ENCODE data around the gene SMAD6.
A peak's percentile ranks its signal among the peaks of the same experiment; 100 is the strongest.

SMAD6 gene

DNA sequence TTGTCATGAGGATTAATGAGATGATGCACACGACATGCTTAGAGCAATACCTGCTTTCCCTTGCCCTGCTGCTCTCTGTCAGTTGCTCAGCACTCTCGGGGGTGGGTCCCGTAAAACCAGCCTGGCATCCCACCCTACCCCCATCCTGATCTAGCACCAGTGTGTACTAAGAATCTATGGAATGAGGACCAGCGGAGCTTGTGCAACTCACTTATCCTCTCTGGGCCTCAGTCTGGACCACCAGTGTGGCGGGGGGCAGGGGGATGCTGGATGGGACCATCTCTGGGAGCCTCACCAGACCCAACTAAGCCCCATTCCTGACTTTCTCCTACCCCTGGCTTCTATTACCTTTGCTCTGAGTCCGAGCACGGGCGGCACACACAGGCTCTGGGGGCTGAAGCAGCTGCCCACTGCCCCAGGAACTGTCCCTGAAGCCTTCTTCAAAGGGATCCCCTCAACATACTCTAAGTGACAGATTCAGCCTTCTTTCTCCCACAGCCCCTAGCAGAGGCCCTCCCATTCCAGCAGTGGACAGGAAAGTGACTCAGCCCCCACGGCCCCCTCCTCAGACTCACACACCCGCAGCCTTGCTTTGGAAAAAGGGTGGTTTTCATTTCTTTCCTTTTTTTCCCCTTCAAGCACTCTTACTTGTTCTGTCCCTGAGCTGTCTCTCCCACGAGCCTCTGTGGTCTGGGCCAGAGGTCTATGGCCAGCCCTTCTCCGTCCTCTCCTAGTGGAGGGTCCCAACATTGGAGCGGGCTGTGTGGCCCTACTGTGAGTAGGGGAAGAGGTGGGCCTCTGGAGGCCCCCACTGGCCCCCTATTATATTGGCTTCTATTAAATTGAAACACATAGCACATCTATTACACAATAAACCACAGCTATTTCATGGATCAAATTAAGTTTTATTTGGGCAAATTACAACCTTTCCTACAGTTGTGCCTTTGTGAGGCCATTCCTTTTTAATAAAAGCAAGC is 100.3 kb downstream of the SMAD6 start:
- Mint-ChIP-seq H3K4me1 (no peaks in the 10 kb centered on the region), H3K27ac (no peak overlapping the region), H3K4me3 (no peak overlapping the region), H3K27me3 (no peaks in the 10 kb centered on the region), H3K9me3 (no peaks in the 10 kb centered on the region), H3K36me3 (no peaks in the 10 kb centered on the region)

DNA sequence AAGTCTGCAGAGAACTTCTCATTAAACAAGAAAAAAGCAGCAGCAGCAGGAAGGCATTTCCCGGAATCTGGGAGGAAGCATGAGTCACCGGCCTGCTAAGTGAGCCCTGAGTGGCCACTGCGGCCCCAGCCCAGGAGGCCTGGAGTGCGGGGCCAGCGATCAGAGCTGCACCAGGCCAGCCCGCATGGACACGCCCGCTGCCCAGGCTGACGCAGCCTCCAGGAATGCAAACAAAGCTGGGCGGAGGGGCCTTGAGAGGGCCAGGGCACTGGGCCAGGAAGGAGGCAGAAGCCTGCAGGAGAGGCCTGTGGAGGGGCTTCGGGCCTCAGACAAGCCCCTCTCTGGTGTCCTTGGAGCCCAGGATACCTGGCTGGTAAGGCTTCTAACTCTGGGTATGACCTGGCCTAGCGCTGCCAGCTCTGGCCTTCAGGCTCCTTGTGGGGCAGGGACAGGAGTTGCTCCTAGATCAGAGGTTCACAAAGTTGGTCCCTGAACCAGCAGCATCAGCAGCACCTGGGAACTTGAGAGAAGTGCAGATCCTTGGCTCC is 101.2 kb downstream of the SMAD6 start:
- H3K4me3 Mint-ChIP-seq: no peak overlapping the region

DNA sequence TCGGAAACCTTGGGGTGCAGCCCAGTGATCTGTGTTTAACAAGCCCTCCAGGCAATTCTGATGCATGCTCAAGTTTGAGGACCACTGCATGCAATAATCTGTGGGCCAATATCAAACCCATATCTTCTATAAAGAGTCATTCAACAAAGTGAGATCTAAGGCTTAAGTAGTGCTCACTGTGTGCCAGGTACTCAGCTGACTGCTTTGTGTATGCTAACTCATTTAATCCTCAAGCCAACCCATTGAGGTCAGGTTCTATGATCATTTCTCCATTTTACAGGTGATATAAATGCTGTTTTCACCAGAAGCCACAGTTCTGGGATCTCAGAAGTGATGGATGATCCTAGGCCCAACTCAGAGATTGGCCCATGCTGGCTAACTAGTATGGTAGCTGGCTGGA is 101.7 kb downstream of the SMAD6 start:
- H3K4me1 Mint-ChIP-seq: no peaks in the 10 kb centered on the region
- no peaks in the 10 kb centered on the region for H3K36me3 Mint-ChIP-seq

More for the DNA sequence above, 101.2 kb downstream of the SMAD6 start:
- H3K9me3 Mint-ChIP-seq: no peaks in the 10 kb centered on the region
- no peaks in the 10 kb centered on the region for H3K36me3 Mint-ChIP-seq
- no peak overlapping the region for H3K27ac Mint-ChIP-seq
- H3K4me1 Mint-ChIP-seq: no peaks in the 10 kb centered on the region
- no peaks in the 10 kb centered on the region for H3K27me3 Mint-ChIP-seq

DNA sequence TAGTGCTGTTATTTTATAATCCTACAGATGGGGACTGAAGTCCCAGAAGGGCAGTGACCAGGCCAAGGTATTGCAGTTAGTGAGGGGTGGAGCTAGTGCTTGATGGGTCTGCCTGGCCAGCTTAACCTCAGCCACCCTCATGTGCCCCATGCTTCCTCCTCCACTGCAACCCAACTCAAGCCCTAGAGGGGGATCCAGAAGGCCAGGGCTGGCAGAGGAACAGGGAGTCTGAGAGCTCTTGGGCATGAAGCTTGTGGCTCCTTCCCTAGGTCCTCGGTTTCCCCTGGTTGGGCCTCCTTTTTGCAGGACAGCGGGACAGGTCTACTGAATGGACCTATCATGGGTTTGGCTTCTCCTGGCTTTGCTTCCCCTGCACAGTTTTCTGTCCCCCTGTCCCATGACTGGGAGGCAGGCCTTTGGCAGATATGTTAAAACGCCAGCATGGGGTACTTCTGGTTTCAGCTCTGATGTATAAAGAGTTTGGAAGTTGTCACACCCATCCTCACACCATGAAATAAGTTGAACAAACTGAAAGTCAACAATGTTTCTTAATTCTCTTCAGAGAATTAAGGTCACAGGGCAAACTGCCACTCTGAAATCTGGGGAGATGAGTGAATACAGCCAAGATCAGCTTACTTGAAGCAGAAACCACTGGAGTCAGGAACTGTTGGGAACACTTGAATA is 103.3 kb downstream of the SMAD6 start:
- Mint-ChIP-seq H3K9me3 (no peaks in the 10 kb centered on the region), H3K4me3 (no peak overlapping the region), H3K27me3 (no peaks in the 10 kb centered on the region), H3K36me3 (no peaks in the 10 kb centered on the region), H3K4me1 (no peaks in the 10 kb centered on the region), H3K27ac (no peak overlapping the region)

More for the DNA sequence above, 101.7 kb downstream of the SMAD6 start:
- Mint-ChIP-seq H3K27me3 (no peaks in the 10 kb centered on the region), H3K27ac (no peak overlapping the region), H3K9me3 (no peaks in the 10 kb centered on the region), H3K4me3 (no peak overlapping the region)

DNA sequence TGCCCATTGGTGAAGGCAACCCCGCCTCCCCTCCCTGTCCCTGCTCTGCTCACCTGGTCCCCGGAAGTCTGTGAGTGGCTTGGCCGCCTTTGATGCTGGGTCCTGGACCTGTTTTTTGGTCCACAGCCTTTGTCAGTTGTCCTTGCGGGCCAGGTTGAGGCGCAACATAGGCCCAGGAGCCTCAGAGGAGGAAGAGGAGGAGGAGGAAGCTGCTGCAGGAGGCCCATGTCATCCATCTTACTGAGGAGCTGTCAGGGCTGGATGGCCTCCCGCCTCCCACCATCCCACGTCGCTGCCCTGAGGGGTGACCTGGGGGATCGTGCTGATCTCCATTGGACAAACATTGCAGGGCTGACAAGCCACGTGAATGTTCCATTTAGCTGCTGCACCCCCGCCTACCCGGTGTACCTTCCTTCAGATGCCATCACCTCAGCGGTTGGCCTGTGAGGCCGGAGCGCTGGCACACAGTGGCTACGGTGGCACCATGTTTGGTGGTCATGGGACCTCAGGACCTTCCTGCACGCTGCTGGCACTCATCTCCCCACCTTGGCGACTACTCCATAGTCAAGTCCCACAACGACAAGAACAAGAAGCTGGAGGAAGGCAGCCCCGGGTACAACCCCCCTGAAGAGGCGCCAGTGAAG is 106.3 kb downstream of the SMAD6 start:
- no peaks in the 10 kb centered on the region for H3K27me3 Mint-ChIP-seq
- no peaks in the 10 kb centered on the region for H3K9me3 Mint-ChIP-seq
- H3K4me3 Mint-ChIP-seq: no peak overlapping the region
- H3K36me3 Mint-ChIP-seq: no peaks in the 10 kb centered on the region
- H3K27ac Mint-ChIP-seq: no peak overlapping the region
- no peaks in the 10 kb centered on the region for H3K4me1 Mint-ChIP-seq

DNA sequence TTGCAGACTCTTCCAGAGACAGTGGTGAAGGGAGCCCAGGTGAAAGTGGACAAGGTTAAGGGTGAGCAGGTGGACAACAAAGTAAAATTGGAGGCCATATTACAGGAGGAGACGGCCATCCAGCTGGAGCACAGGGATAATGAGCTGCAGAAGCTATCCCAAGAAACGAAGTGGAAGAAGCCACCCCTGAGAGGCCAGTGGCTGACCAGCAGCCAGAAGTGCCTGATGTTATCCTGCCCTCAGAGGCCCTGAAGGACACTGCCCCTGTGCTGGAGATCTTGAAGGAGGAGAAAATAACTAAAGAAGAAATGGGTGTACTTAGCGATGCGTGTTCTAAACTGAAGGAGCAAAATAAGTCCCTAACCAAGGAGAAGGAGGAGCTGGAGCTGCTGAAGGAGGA is 107.6 kb downstream of the SMAD6 start:
- Mint-ChIP-seq H3K4me1 (no peaks in the 10 kb centered on the region), H3K27ac (no peak overlapping the region), H3K27me3 (peaks cover 2% of the 10 kb centered on the region), H3K4me3 (no peak overlapping the region), H3K36me3 (no peaks in the 10 kb centered on the region), H3K9me3 (no peaks in the 10 kb centered on the region)

DNA sequence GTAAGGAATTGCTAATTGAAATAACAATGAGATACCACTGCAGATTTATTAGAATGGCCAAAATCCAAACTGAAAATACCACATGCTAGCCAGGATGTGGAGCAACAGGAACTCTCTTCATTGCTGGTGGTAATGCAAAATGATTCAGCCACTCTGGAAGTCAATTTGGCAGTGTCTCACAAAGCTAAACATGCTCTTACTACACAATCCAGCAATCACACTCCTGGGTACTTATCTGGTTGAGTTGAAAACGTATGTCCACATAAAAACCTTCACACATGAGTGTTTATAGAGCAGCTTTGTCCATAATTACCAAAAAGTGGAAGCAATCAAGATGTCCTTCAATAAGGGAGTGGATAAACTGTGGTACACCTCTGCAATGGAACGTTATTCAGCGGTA is 113.3 kb downstream of the SMAD6 start:
- Mint-ChIP-seq H3K9me3 (no peaks in the 10 kb centered on the region), H3K4me3 (no peak overlapping the region), H3K27ac (no peak overlapping the region), H3K4me1 (no peaks in the 10 kb centered on the region), H3K36me3 (no peaks in the 10 kb centered on the region), H3K27me3 (peaks cover 2% of the 10 kb centered on the region)

DNA sequence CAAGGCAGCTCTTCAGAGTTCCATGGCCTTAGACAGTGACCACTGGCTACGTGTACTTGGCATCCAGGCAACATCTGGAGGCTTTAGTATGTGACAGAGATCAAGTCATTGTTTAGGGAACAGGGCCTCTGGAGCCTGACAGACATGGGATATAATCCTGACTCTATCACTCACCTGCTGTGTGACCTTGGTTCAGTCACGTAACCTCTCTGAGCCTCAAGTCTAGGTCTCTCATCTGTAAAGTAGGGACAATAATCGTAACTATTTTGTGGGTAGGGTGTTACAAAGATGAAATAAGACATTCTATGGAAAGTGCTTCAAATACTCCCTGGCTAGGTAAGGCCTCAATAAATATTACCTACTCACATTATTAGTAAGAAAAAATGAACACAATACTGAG is 114.2 kb downstream of the SMAD6 start:
- Mint-ChIP-seq H3K9me3 (no peaks in the 10 kb centered on the region), H3K27me3 (peaks cover 2% of the 10 kb centered on the region), H3K4me1 (no peaks in the 10 kb centered on the region), H3K4me3 (no peak overlapping the region), H3K27ac (no peak overlapping the region), H3K36me3 (no peaks in the 10 kb centered on the region)

DNA sequence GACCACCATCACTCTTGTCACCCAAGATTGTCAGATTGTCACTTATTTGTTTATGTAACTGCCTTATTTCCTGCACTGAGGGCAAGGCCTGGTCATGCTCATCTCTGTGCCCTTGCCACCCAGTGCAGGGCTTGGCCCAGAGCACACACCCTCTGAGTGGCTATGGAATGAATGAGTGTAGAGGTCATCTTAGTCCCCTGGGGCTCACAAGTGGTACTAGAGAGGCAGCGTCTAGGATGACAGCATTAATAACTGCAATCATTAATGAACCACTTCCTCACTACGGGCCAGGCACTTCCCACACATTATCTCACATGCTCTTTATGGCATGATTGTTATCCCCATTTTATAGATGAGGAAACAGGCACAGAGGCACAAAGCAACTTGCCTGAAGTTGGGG is 117.0 kb downstream of the SMAD6 start:
- Mint-ChIP-seq H3K27me3 (no peaks in the 10 kb centered on the region), H3K27ac (no peak overlapping the region), H3K36me3 (no peaks in the 10 kb centered on the region), H3K9me3 (no peaks in the 10 kb centered on the region), H3K4me1 (no peaks in the 10 kb centered on the region), H3K4me3 (no peak overlapping the region)

DNA sequence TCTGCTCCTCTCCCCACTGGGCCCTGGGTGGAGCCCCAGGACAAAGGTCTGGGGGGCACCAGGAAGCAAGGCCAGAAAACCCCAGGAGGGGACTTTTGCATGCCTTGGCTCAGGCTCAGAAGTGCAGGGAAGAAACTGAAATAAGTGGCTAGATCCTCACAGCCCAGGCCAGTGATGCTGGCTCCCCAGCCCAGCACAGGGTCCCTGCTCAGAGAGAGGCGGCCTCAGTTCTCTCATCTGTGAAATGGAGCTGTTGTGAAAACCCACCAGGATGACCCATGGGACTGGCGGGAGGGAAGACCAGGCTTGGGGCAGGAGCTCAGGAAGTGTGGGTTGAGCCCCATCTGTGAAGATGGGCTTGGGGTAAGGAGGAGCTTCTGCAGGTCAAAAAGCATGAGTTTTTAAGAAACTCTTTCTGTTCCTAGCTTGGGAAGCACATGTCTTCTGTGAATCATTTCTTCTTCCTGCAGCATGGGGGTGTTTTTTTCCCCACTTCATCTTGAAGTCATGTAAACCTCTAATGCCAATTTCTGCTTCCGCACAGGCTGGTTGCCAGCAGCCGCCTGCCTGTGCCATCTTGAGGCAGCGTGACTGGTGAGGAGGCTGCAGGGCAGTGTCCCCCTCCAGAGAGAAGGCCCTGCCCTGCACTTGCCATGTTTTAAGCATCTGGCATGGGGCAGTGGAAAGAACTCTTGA is 118.6 kb downstream of the SMAD6 start:
- Mint-ChIP-seq H3K36me3 (no peaks in the 10 kb centered on the region), H3K9me3 (no peaks in the 10 kb centered on the region), H3K4me3 (no peak overlapping the region), H3K4me1 (no peaks in the 10 kb centered on the region), H3K27ac (no peak overlapping the region), H3K27me3 (no peaks in the 10 kb centered on the region)

DNA sequence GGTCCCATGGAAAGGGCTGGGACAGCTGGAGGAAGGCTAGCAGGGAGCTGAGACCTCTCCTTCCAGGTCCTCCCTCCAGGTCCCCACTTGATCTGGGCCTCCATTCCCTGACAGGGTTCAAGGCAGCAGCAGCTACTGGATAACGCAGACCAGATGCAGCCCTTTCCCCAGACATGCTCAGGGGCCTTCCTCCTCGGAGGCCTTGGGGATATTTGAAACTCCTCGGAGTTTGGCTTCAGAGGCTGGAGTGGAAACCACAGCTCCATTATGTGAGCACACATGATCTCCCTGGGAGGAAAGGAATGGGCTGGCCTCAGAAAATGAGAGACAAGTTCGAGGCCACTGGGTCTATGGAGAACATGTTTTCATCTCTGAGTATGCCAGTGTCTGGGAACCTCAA is 119.3 kb downstream of the SMAD6 start:
- no peaks in the 10 kb centered on the region for H3K9me3 Mint-ChIP-seq
- no peaks in the 10 kb centered on the region for H3K4me1 Mint-ChIP-seq
- H3K27ac Mint-ChIP-seq: no peak overlapping the region
- H3K36me3 Mint-ChIP-seq: no peaks in the 10 kb centered on the region
- H3K27me3 Mint-ChIP-seq: no peaks in the 10 kb centered on the region
- H3K4me3 Mint-ChIP-seq: no peak overlapping the region

DNA sequence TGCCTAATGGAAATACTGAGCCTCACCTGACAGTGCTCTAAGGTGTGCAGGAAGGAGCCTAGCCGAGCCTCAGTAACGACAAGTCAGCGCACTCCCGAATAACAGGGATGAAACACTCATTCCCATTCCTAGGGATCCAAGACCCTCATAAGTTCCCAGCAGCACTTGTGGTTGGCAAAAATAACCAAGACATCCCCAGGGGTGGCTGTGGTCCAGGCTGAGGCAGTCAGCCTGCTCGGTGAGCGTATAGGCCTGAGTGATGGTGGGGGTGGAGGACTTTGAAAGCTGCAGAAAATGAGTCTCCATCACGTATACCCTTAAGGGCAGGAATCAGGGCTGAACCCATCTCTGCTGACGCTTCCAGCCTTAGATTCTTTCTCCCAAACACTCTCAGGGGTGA is 120.1 kb downstream of the SMAD6 start:
- H3K4me1 Mint-ChIP-seq: no peaks in the 10 kb centered on the region
- H3K27ac Mint-ChIP-seq: no peak overlapping the region
- no peaks in the 10 kb centered on the region for H3K27me3 Mint-ChIP-seq
- H3K9me3 Mint-ChIP-seq: no peaks in the 10 kb centered on the region
- no peak overlapping the region for H3K4me3 Mint-ChIP-seq
- H3K36me3 Mint-ChIP-seq: no peaks in the 10 kb centered on the region

DNA sequence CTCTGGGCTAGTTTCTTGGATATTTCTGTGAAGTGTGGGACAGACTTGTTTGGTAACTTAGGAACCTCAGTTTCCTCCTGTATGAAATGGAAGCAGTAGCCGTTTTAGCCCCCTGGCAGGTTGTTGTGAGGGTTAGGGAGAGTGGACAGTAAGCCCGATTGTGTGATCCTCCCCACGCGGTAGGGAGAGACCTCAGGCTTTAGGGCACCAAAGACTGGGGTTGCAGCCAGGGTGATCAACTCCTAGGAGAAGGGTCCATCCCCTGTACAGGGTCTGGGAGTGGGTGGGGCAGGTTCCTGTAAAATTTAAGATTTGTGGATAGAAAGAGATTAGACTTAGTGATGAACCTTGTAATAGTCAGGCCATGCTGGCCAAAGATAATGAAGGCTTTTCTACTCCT is 120.5 kb downstream of the SMAD6 start:
- Mint-ChIP-seq H3K36me3 (no peaks in the 10 kb centered on the region), H3K4me3 (no peak overlapping the region), H3K27ac (no peak overlapping the region), H3K4me1 (no peaks in the 10 kb centered on the region), H3K9me3 (no peaks in the 10 kb centered on the region), H3K27me3 (no peaks in the 10 kb centered on the region)

DNA sequence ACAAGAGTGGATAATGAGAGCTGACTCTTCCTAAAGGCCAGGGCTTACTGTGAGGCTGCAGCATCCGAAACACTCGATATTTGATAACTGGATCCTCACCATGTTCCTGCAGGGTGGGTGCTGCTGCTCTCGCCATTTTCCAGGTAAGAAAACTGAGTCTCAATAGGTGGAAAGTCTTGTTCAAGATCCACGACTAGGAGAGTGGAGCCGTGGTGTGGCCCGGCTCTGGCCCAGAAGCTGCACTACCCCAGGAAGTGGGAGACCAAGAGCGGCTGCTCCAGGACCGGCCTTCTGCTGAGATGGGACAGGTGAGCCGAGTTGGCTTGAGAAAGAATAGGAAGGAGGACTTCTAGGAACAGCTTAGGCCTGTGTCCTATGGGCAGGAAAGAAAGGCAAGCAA is 121.6 kb downstream of the SMAD6 start:
- H3K4me3 Mint-ChIP-seq: no peak overlapping the region
- no peaks in the 10 kb centered on the region for H3K9me3 Mint-ChIP-seq
- peak overlapping the region; percentile 15 for H3K27ac Mint-ChIP-seq
- H3K27me3 Mint-ChIP-seq: no peaks in the 10 kb centered on the region
- H3K4me1 Mint-ChIP-seq: no peaks in the 10 kb centered on the region
- H3K36me3 Mint-ChIP-seq: no peaks in the 10 kb centered on the region

DNA sequence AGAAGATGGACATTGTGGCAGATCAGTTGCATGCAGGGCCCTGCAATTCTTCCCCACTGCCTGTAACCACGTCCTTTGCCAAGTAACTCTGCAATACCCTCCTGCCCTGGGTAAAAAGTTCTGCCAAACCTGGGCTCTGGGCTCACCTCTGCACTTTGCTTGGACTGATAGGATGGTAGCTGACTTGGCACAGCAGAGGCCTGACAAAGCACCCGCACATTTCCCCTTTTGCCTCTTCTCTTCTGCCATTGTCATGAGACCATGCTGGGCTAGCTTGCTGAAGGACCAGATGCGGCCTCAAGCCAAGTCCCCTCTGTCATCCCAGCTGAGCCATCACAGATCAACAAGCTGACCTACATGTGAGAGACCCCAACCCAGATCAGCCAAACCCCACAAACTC is 122.4 kb downstream of the SMAD6 start:
- H3K9me3 Mint-ChIP-seq: no peaks in the 10 kb centered on the region
- H3K27ac Mint-ChIP-seq: no peak overlapping the region
- H3K27me3 Mint-ChIP-seq: no peaks in the 10 kb centered on the region

More for the DNA sequence above, 122.4 kb downstream of the SMAD6 start:
- Mint-ChIP-seq H3K4me3 (no peak overlapping the region), H3K36me3 (no peaks in the 10 kb centered on the region), H3K4me1 (no peaks in the 10 kb centered on the region)
